ENCODE data around the gene NEGR1.
"Not testable (repeated sequence)": the region's sequence is repeated elsewhere in the genome, so short reads cannot be mapped to it uniquely, and the experiment has no call there.

Gene NEGR1

GRCh38 chr1:71908871-71909390 lies 373.4 kb downstream of the NEGR1 start:
- Mint-ChIP-seq H3K4me1 (ENCODE audit: low read depth) (no peaks in the 10 kb centered on the region), H3K36me3 (ENCODE audit: low read depth) (no peaks in the 10 kb centered on the region), H3K9me3 (no peaks in the 10 kb centered on the region), H3K27ac (no peak overlapping the region), H3K4me3 (no peak overlapping the region), H3K27me3 (no peaks in the 10 kb centered on the region)
- intact Hi-C loops (cut with micrococcal nuclease): no loop called here

- Mint-ChIP-seq H3K27ac (no peak overlapping the region), H3K4me3 (no peak overlapping the region), H3K27me3 (no peaks in the 10 kb centered on the region), H3K36me3 (ENCODE audit: low read depth) (no peaks in the 10 kb centered on the region), H3K4me1 (ENCODE audit: low read depth) (no peaks in the 10 kb centered on the region), H3K9me3 (no peaks in the 10 kb centered on the region)
- intact Hi-C loops (cut with micrococcal nuclease): no loop called here
Observed at GRCh38 chr1:71908303-71908702, 374.0 kb downstream of the NEGR1 start.

DNA sequence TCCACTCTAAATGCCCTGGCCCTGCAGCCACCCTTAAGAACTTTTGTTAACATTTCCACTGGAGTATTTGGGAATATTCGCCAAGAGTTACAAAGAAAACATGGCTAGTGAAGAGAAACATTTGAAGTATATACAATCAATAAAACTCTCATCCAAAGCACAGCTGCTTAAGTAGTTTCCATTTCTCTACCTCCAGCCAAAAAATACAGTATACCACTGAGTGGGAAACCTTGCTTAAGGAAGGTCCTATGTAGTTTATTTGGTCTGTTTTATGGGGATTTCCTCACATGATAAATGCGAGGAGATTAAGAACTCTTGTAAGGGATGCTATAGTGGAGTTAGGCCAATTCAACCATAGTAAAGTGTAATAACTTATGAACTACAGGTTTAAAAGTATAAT lies 382.5 kb downstream of the NEGR1 start:
- H3K4me1 Mint-ChIP-seq (ENCODE audit: low read depth): no peaks in the 10 kb centered on the region
- no peaks in the 10 kb centered on the region for H3K9me3 Mint-ChIP-seq
- no peak overlapping the region for H3K4me3 Mint-ChIP-seq
- intact Hi-C loops (cut with micrococcal nuclease): no loop called here
- no peaks in the 10 kb centered on the region for H3K27me3 Mint-ChIP-seq
- H3K36me3 Mint-ChIP-seq (ENCODE audit: low read depth): no peaks in the 10 kb centered on the region
- no peak overlapping the region for H3K27ac Mint-ChIP-seq

- H3K27ac Mint-ChIP-seq; H3K4me1 Mint-ChIP-seq (ENCODE audit: low read depth): not testable (repeated sequence)
Observed at GRCh38 chr1:71888166-71888565, 394.2 kb downstream of the NEGR1 start.

GRCh38 chr1:71885171-71885570 lies 397.2 kb downstream of the NEGR1 start:
- no peak overlapping the region for H3K27ac Mint-ChIP-seq
- no peaks in the 10 kb centered on the region for H3K27me3 Mint-ChIP-seq
- H3K9me3 Mint-ChIP-seq: no peaks in the 10 kb centered on the region
- H3K4me1 Mint-ChIP-seq (ENCODE audit: low read depth): peaks cover 10% of the 10 kb centered on the region
- no peak overlapping the region for H3K4me3 Mint-ChIP-seq
- intact Hi-C loops (cut with micrococcal nuclease): no loop called here
- H3K36me3 Mint-ChIP-seq (ENCODE audit: low read depth): no peaks in the 10 kb centered on the region

More at GRCh38 chr1:71888166-71888565, 394.2 kb downstream of the NEGR1 start:
- H3K4me3 Mint-ChIP-seq; intact Hi-C loops (cut with micrococcal nuclease); H3K36me3 Mint-ChIP-seq (ENCODE audit: low read depth); H3K9me3 Mint-ChIP-seq; H3K27me3 Mint-ChIP-seq: not testable (repeated sequence)

GRCh38 chr1:71882637-71883036 lies 399.7 kb downstream of the NEGR1 start:
- Mint-ChIP-seq H3K4me3 (no peak overlapping the region), H3K9me3 (peaks cover 1% of the 10 kb centered on the region), H3K4me1 (ENCODE audit: low read depth) (peaks cover 10% of the 10 kb centered on the region), H3K27me3 (no peaks in the 10 kb centered on the region), H3K36me3 (ENCODE audit: low read depth) (no peaks in the 10 kb centered on the region), H3K27ac (peak overlapping the region; percentile 76)
- intact Hi-C loops (cut with micrococcal nuclease): no loop called here

DNA sequence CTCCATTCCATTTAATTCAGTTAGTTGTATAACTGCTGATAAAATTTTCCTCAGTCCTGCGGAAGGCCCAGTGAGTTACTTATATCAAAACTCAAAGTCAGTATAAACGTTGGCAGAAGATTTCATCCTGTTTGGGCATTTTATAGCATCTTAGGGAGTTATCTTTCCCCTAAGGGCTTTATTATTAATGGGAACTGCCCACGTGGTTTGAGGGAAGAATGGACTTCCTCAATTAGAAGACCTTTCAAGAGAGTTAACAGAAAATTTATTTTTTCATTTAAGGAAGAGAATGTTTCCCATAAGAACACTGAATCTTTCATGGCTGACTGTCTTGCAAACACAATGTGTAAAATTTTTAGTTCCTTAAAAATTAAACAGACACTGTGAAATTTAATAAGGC lies 400.1 kb downstream of the NEGR1 start:
- H3K27ac Mint-ChIP-seq: peak overlapping the region; percentile 76
- H3K4me1 Mint-ChIP-seq (ENCODE audit: low read depth): peaks cover 10% of the 10 kb centered on the region
- no peaks in the 10 kb centered on the region for H3K36me3 Mint-ChIP-seq (ENCODE audit: low read depth)
- H3K9me3 Mint-ChIP-seq: peaks cover 5% of the 10 kb centered on the region
- no peaks in the 10 kb centered on the region for H3K27me3 Mint-ChIP-seq
- no peak overlapping the region for H3K4me3 Mint-ChIP-seq
- intact Hi-C loops (cut with micrococcal nuclease): no loop called here

DNA sequence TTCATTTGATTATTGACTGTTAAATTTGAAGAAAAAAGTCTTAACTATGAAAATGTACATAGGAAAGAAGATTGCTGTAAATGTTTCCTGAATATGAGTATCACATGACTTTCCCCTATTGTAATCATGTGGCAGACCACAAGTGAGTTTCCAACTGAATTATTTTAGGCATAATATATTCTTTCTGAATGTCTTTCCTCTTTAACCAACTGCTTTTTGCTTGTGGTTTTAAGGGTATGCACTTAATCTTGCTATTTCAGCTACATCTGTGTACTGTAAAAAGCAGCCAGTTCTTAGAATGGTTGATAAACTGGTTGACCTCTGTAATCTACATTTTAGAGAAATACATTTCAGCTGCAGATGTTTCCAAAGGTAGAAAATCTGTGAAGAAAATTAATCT lies 400.7 kb downstream of the NEGR1 start:
- Mint-ChIP-seq H3K4me3 (no peak overlapping the region), H3K36me3 (ENCODE audit: low read depth) (no peaks in the 10 kb centered on the region), H3K27me3 (no peaks in the 10 kb centered on the region), H3K9me3 (peaks cover 11% of the 10 kb centered on the region), H3K27ac (peak overlapping the region; percentile 76), H3K4me1 (ENCODE audit: low read depth) (peaks cover 10% of the 10 kb centered on the region)
- intact Hi-C loops (cut with micrococcal nuclease): no loop called here

- intact Hi-C loops (cut with micrococcal nuclease): no loop called here
- H3K9me3 Mint-ChIP-seq: no peaks in the 10 kb centered on the region
Observed at GRCh38 chr1:71869326-71869725, 413.0 kb downstream of the NEGR1 start.

DNA sequence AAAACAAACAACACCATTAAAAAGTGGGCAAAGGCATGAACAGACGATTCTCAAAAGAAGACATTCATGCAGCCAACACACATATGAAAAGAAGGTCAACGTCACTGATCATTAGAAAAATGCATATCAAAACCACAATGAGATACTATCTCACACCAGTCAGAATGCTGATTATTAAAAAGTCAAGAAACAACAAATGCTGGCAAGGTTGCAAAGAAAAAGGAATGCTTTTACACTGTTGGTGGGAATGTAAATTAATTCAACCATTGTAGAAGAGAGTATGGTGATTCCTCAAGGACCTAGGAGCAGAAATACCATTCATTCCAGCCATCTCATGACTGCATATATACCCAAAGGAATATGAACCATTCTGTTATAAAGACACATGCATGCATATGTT lies 419.6 kb downstream of the NEGR1 start:
- no peak overlapping the region for H3K27ac Mint-ChIP-seq
- no peaks in the 10 kb centered on the region for H3K36me3 Mint-ChIP-seq (ENCODE audit: low read depth)
- intact Hi-C loops (cut with micrococcal nuclease): no loop called here
- H3K4me1 Mint-ChIP-seq (ENCODE audit: low read depth): peaks cover 7% of the 10 kb centered on the region
- peaks cover 8% of the 10 kb centered on the region for H3K9me3 Mint-ChIP-seq
- H3K4me3 Mint-ChIP-seq: no peak overlapping the region
- no peaks in the 10 kb centered on the region for H3K27me3 Mint-ChIP-seq

More at GRCh38 chr1:71869326-71869725, 413.0 kb downstream of the NEGR1 start:
- Mint-ChIP-seq H3K27me3 (no peaks in the 10 kb centered on the region), H3K36me3 (ENCODE audit: low read depth) (no peaks in the 10 kb centered on the region), H3K4me3 (no peak overlapping the region), H3K4me1 (ENCODE audit: low read depth) (no peaks in the 10 kb centered on the region), H3K27ac (no peak overlapping the region)

DNA sequence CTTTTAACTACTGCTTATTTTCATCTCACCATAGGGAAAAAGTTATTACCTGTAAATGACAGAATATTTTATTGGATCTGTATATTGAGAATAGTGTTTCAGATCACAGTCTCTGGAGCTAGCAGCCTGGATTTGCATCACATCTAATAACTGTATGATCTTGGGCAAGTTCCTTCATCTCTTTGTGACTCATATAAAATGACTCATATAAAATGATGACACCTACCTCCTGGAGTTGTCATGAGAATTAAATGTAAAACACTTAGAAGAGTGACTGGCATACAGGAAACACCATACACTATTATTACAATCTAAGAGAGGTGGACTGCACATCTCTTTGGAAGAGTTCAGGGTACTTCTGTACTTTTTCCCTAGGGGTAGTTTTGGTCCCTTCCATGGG lies 421.3 kb downstream of the NEGR1 start:
- no peaks in the 10 kb centered on the region for H3K27me3 Mint-ChIP-seq
- H3K9me3 Mint-ChIP-seq: peaks cover 8% of the 10 kb centered on the region
- no peak overlapping the region for H3K4me3 Mint-ChIP-seq
- H3K36me3 Mint-ChIP-seq (ENCODE audit: low read depth): no peaks in the 10 kb centered on the region
- H3K4me1 Mint-ChIP-seq (ENCODE audit: low read depth): peaks cover 7% of the 10 kb centered on the region
- intact Hi-C loops (cut with micrococcal nuclease): no loop called here
- H3K27ac Mint-ChIP-seq: no peak overlapping the region

DNA sequence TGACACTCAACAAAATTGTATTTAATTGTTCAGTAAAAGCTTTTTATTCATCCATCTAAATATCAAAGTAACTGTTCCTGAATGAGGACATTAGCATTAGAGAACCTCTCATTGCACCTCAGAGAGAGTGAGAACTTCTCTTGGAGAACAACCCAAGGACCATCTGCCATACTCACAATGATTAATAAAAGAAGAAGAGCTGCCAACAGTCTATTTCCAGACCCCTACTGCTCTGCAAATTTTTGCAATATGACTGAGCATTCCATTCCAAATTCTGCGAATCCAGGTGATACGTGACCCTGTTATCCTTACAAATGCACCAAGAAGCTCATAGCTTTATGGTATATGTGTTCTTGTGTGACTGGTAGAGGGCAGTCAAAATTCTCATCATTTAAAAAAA lies 422.5 kb downstream of the NEGR1 start:
- Mint-ChIP-seq H3K36me3 (ENCODE audit: low read depth) (no peaks in the 10 kb centered on the region), H3K27ac (no peak overlapping the region), H3K27me3 (no peaks in the 10 kb centered on the region), H3K4me1 (ENCODE audit: low read depth) (peaks cover 7% of the 10 kb centered on the region), H3K4me3 (no peak overlapping the region), H3K9me3 (peaks cover 8% of the 10 kb centered on the region)
- intact Hi-C loops (cut with micrococcal nuclease): no loop called here

- Mint-ChIP-seq H3K4me1 (ENCODE audit: low read depth) (peaks cover 7% of the 10 kb centered on the region), H3K27me3 (no peaks in the 10 kb centered on the region), H3K27ac (no peak overlapping the region), H3K4me3 (no peak overlapping the region), H3K9me3 (peaks cover under 1% of the 10 kb centered on the region), H3K36me3 (ENCODE audit: low read depth) (no peaks in the 10 kb centered on the region)
- intact Hi-C loops (cut with micrococcal nuclease): no loop called here
Observed at GRCh38 chr1:71857862-71858261, 424.5 kb downstream of the NEGR1 start.

DNA sequence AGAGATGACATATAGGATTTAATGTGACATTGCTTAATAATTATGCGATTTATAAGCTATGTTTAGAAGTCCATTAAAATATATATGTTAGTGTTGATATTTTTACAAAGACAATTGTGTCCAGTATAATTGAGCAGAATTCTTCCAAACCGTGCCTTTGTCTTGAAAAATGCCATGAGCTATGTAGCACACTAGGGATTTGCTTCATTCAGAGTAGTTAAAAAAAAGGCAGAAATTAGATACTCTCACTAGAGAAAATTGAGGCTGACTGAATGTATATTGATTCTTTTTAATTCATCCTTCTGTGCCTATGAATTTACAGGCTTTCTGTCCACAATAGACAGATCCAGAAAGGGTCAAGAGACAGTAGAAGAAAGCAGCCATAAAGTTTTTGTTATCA lies 429.0 kb downstream of the NEGR1 start:
- Mint-ChIP-seq H3K36me3 (ENCODE audit: low read depth) (no peaks in the 10 kb centered on the region), H3K4me1 (ENCODE audit: low read depth) (no peaks in the 10 kb centered on the region), H3K9me3 (no peaks in the 10 kb centered on the region), H3K27me3 (no peaks in the 10 kb centered on the region), H3K4me3 (no peak overlapping the region), H3K27ac (no peak overlapping the region)
- intact Hi-C loops (cut with micrococcal nuclease): no loop called here

- no peaks in the 10 kb centered on the region for H3K9me3 Mint-ChIP-seq
- H3K4me3 Mint-ChIP-seq: no peak overlapping the region
- H3K36me3 Mint-ChIP-seq (ENCODE audit: low read depth): no peaks in the 10 kb centered on the region
Observed at GRCh38 chr1:71850936-71851335, 431.4 kb downstream of the NEGR1 start.

More at GRCh38 chr1:71850936-71851335, 431.4 kb downstream of the NEGR1 start:
- no peaks in the 10 kb centered on the region for H3K4me1 Mint-ChIP-seq (ENCODE audit: low read depth)
- H3K27me3 Mint-ChIP-seq: no peaks in the 10 kb centered on the region
- intact Hi-C loops (cut with micrococcal nuclease): no loop called here
- no peak overlapping the region for H3K27ac Mint-ChIP-seq
